ENCODE measurements around the gene C1orf74. TPM values are rescaled to one million over a fixed set of nuclear protein-coding genes. Genes with fewer than 3 reads are reported as not detected.

Gene C1orf74
- total RNA-seq, 1 experiment from 2014 or later: 5.6 TPM

GRCh38 chr1:209746451-209747165 lies 37.8 kb downstream of the C1orf74 start:
- Histone ChIP-seq H3K9me3 (ENCODE audit: control insufficient read depth in 1 of 2, insufficient read depth in 1 of 2, low read depth in 1 of 2, low read length in 2 of 2) (no peaks in the 10 kb centered on the region), H3K9ac (ENCODE audit: low read length) (no peak overlapping the region), H3K4me3 (replicated peaks in 1 of 2; ENCODE audit: low read depth in 1 of 2, low read length in 2 of 2) (no peak overlapping the region), H3K27me3 (ENCODE audit: insufficient read depth, low read length) (no peaks in the 10 kb centered on the region), H2AFZ (ENCODE audit: low read depth, low read length, poor library complexity, severe bottlenecking) (no peak overlapping the region), H3K27ac (ENCODE audit: low read depth, low read length) (no peak overlapping the region), H3K9me2 (ENCODE audit: insufficient read depth) (no peaks in the 10 kb centered on the region), H3K36me3 (ENCODE audit: control insufficient read depth in 1 of 2, insufficient read depth in 2 of 2, low read length in 2 of 2) (no peaks in the 10 kb centered on the region), H3K4me2 (ENCODE audit: low read length) (no peak overlapping the region), H3K79me2 (ENCODE audit: insufficient read depth, low read length) (no peaks in the 10 kb centered on the region), H4K20me1 (ENCODE audit: insufficient read depth) (no peaks in the 10 kb centered on the region), H3K4me1 (ENCODE audit: control insufficient read depth in 1 of 2, insufficient read depth in 2 of 2, low read length in 2 of 2) (peaks cover 0 to 14% of the 10 kb centered on the region in 2 experiments; a peak in 2 of 4 replicates)
- ChIA-PET POLR2A (no interaction called here), RAD21 (ENCODE audit: low non-redundant PET in 1 of 2, low total read pairs in 2 of 2, uncharacterized antibody in 2 of 2, unreplicated experiment in 2 of 2) (no interaction called here), CTCF (interaction anchor here (0.8 kb wide), 1 partner anchor 170 kb away, joined by 3 read pairs; no protein-coding TSS in a partner anchor)
- no peak for TF ChIP-seq ZFX (IDR thresholded peaks at IDR 0.05)
- no peak for TF ChIP-seq ZNF274 (IDR thresholded peaks at IDR 0.05; ENCODE audit: low read depth, low read length)
- no peak for TF ChIP-seq CEBPB (IDR thresholded peaks at IDR 0.05; ENCODE audit: low read depth)
- TF ChIP-seq EZH2 (IDR thresholded peaks at IDR 0.05): no peak
- no peak for TF ChIP-seq POLR2AphosphoS5 (IDR thresholded peaks at IDR 0.05; ENCODE audit: low read depth, low read length)
- no peak for TF ChIP-seq TCF7L2 (IDR thresholded peaks at IDR 0.05; ENCODE audit: borderline replicate concordance, extremely low read depth, insufficient read depth, insufficient read length)
- TF ChIP-seq JUND (IDR thresholded peaks at IDR 0.05): no peak
- no peak for TF ChIP-seq ZBTB33 (IDR thresholded peaks at IDR 0.05; ENCODE audit: extremely low read depth, insufficient replicate concordance, low read length)
- TF ChIP-seq, protein P1, sequence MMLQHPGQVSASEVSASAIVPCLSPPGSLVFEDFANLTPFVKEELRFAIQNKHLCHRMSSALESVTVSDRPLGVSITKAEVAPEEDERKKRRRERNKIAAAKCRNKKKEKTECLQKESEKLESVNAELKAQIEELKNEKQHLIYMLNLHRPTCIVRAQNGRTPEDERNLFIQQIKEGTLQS (IDR thresholded peaks at IDR 0.05): no peak
- no peak for TF ChIP-seq REST (IDR thresholded peaks at IDR 0.05; ENCODE audit: low read depth)
- intact Hi-C loops (cut with micrococcal nuclease): loop anchor here (1.0 to 2.0 kb wide), 6 partner anchors 38 to 178 kb away; partner anchors contain the start of gene C1orf74
- no TSS peak for BruUV-seq (replicated peaks)
- ATAC-seq: no peak
- no peak for DNase-seq (ENCODE audit: low read depth, low spot score)
